HG03159 (cell line): Measurements from ENCODE around the gene RD3L.
"Not testable (repeated sequence)": the region's sequence is repeated elsewhere in the genome, so short reads cannot be mapped to it uniquely, and the experiment has no call there.

ENCODE experiments used
- ATAC-seq: cut with Tn5 transposase; IDR thresholded peaks from one replicate; pipeline ENCODE4 v1.9.1; 2021; ENCODE audit warnings: mild to moderate bottlenecking, moderate library complexity; ENCODE audit not compliant: unreplicated experiment

Gene RD3L

GRCh38 chr14:103941973-103942736, at the start of gene RD3L:
TSS of gene RD3L (minus strand) at chr14:103942529. CDS start at chr14:103941695, 834 bp downstream.
- no peak for ATAC-seq

GRCh38 chr14:103989964-103990363, 47.6 kb upstream of the RD3L start:
- ATAC-seq: no peak

GRCh38 chr14:103989034-103989433, 46.7 kb upstream of the RD3L start:
- ATAC-seq: no peak

- ATAC-seq: no peak
Measured at GRCh38 chr14:103984196-103984595, 41.9 kb upstream of the RD3L start.

- not testable (repeated sequence) for ATAC-seq
Measured at GRCh38 chr14:103980623-103981238, 38.4 kb upstream of the RD3L start.

GRCh38 chr14:103974575-103974974, 32.2 kb upstream of the RD3L start:
- no peak for ATAC-seq

GRCh38 chr14:103973354-103973753, 31.0 kb upstream of the RD3L start:
- no peak for ATAC-seq

- ATAC-seq: no peak
Measured at GRCh38 chr14:103969961-103970360, 27.6 kb upstream of the RD3L start.

GRCh38 chr14:103966631-103967030, 24.3 kb upstream of the RD3L start:
- no peak for ATAC-seq

- ATAC-seq: no peak
Measured at GRCh38 chr14:103961928-103962578, 19.7 kb upstream of the RD3L start.

- no peak for ATAC-seq
Measured at GRCh38 chr14:103960457-103961055, 18.2 kb upstream of the RD3L start.

- ATAC-seq: no peak
Measured at GRCh38 chr14:103949131-103949790, 6.9 kb upstream of the RD3L start.

- ATAC-seq: no peak
Measured at GRCh38 chr14:103948442-103948841, 6.1 kb upstream of the RD3L start.

- no peak for ATAC-seq
Measured at GRCh38 chr14:103946975-103947374, 4.6 kb upstream of the RD3L start.

GRCh38 chr14:103943673-103944072, 1.3 kb upstream of the RD3L start:
- ATAC-seq: no peak

- ATAC-seq: no peak
Measured at GRCh38 chr14:103941462-103941861, 867 bp downstream of the RD3L start.

- no peak for ATAC-seq
Measured at GRCh38 chr14:103935102-103935501, 7.2 kb downstream of the RD3L start.

- no peak for ATAC-seq
Measured at GRCh38 chr14:103932791-103933490, 9.4 kb downstream of the RD3L start.

GRCh38 chr14:103931422-103931821, 10.9 kb downstream of the RD3L start:
- ATAC-seq: no peak

- no peak for ATAC-seq
Measured at GRCh38 chr14:103930051-103930604, 12.2 kb downstream of the RD3L start.
